ENCODE measurements around the gene KRT6A. TPM values are rescaled to one million over a fixed set of nuclear protein-coding genes. Genes with fewer than 3 reads are reported as not detected.

Gene KRT6A
- polyA plus RNA-seq, 3 donors, result not detected

DNA sequence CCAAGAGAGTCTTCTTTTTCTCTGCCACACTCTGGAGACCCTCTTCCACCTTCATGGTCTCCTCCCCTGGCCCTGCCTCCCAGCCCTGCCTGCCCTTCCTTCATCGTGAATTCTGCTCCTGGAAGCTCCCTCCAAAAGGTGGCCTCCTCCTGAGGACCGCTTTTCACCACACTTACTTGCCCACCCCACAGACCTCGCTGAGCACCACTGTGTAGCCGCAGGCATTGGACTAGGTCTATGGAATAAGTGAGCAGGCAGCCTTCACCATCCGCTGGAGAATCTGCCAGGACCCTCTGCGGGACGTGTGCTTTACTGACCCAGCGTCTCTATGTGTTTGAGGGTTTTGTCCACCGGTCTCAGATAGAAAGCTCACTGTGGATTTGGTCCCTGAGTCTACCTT lies 36.8 kb upstream of the KRT6A start:
- H3K27ac ChIP-seq (ENCODE audit: low read depth in 1 of 2, low read length in 2 of 2), result no peak overlapping the region
- no peaks in the 10 kb centered on the region for H3K36me3 ChIP-seq (replicated peaks in 1 of 2; ENCODE audit: control insufficient read depth in 1 of 2, insufficient read depth in 2 of 2, low read length in 2 of 2)
- H4K20me1 ChIP-seq (ENCODE audit: insufficient read depth, low read length), result no peaks in the 10 kb centered on the region
- H3K4me1 ChIP-seq (ENCODE audit: control insufficient read depth in 1 of 2, insufficient read depth in 2 of 2, low read length in 2 of 2), result peaks cover 10 to 18% of the 10 kb centered on the region in 2 donors
- H3K9ac ChIP-seq (ENCODE audit: insufficient read depth, low read length, poor library complexity, severe bottlenecking), result no peak overlapping the region
- no peak for DNase-seq
- peak overlapping the region in 2 of 7 donors; percentile 14 to 47 for H3K27ac Mint-ChIP-seq
- peaks cover 0 to 6% (median 0%) of the 10 kb centered on the region in 3 donors for H3K27me3 Mint-ChIP-seq (ENCODE audit: low read depth in 3 of 3)
- no peaks in the 10 kb centered on the region for H3K9me3 ChIP-seq (replicated peaks in 1 of 2; ENCODE audit: control insufficient read depth in 1 of 2, insufficient read depth in 1 of 2, low read length in 2 of 2)
- no peak overlapping the region for H3K4me3 ChIP-seq (replicated peaks in 1 of 3; ENCODE audit: low read depth in 2 of 3, low read length in 3 of 3)
- WGBS (ENCODE audit: insufficient coverage), result 100% methylated on average over 1 of the region's 9 CpGs
- TF ChIP-seq, protein P1, sequence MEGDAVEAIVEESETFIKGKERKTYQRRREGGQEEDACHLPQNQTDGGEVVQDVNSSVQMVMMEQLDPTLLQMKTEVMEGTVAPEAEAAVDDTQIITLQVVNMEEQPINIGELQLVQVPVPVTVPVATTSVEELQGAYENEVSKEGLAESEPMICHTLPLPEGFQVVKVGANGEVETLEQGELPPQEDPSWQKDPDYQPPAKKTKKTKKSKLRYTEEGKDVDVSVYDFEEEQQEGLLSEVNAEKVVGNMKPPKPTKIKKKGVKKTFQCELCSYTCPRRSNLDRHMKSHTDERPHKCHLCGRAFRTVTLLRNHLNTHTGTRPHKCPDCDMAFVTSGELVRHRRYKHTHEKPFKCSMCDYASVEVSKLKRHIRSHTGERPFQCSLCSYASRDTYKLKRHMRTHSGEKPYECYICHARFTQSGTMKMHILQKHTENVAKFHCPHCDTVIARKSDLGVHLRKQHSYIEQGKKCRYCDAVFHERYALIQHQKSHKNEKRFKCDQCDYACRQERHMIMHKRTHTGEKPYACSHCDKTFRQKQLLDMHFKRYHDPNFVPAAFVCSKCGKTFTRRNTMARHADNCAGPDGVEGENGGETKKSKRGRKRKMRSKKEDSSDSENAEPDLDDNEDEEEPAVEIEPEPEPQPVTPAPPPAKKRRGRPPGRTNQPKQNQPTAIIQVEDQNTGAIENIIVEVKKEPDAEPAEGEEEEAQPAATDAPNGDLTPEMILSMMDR (IDR thresholded peaks at IDR 0.05), result no peak
- intact Hi-C loops (cut with micrococcal nuclease), result no loop called here
- no peak overlapping the region for H3K4me3 Mint-ChIP-seq
- H3K9me3 Mint-ChIP-seq, result peaks cover 0 to 1% (median 0%) of the 10 kb centered on the region in 7 donors
- no peak overlapping the region for H2AFZ ChIP-seq (ENCODE audit: insufficient read depth, low read depth, low read length, poor library complexity, severe bottlenecking)
- H3K27me3 ChIP-seq (ENCODE audit: control insufficient read depth in 2 of 2, insufficient read depth in 2 of 2, low read length in 2 of 2), result no peaks in the 10 kb centered on the region
- no peaks in the 10 kb centered on the region for H3K79me2 ChIP-seq (ENCODE audit: insufficient read depth, low read length)
- H3K4me1 Mint-ChIP-seq, result peaks cover 14% of the 10 kb centered on the region
- H3K4me2 ChIP-seq (replicated peaks; ENCODE audit: extremely low read depth, low read length, poor library complexity, severe bottlenecking), result no peak overlapping the region
- no peaks in the 10 kb centered on the region for H3K36me3 Mint-ChIP-seq

- Histone ChIP-seq H3K36me3 (replicated peaks in 1 of 2; ENCODE audit: control insufficient read depth in 1 of 2, insufficient read depth in 2 of 2, low read length in 2 of 2) (no peaks in the 10 kb centered on the region), H3K27me3 (ENCODE audit: control insufficient read depth in 2 of 2, insufficient read depth in 2 of 2, low read length in 2 of 2) (no peaks in the 10 kb centered on the region), H2AFZ (ENCODE audit: insufficient read depth, low read depth, low read length, poor library complexity, severe bottlenecking) (no peak overlapping the region), H3K79me2 (ENCODE audit: insufficient read depth, low read length) (no peaks in the 10 kb centered on the region), H3K4me2 (replicated peaks; ENCODE audit: extremely low read depth, low read length, poor library complexity, severe bottlenecking) (no peak overlapping the region), H3K27ac (ENCODE audit: low read depth in 1 of 2, low read length in 2 of 2) (no peak overlapping the region), H3K4me3 (replicated peaks in 1 of 3; ENCODE audit: low read depth in 2 of 3, low read length in 3 of 3) (no peak overlapping the region), H3K9me3 (replicated peaks in 1 of 2; ENCODE audit: control insufficient read depth in 1 of 2, insufficient read depth in 1 of 2, low read length in 2 of 2) (no peaks in the 10 kb centered on the region), H3K9ac (ENCODE audit: insufficient read depth, low read length, poor library complexity, severe bottlenecking) (no peak overlapping the region), H4K20me1 (ENCODE audit: insufficient read depth, low read length) (no peaks in the 10 kb centered on the region), H3K4me1 (ENCODE audit: control insufficient read depth in 1 of 2, insufficient read depth in 2 of 2, low read length in 2 of 2) (peaks cover 10 to 18% of the 10 kb centered on the region in 2 donors)
- no peak for DNase-seq
- Mint-ChIP-seq H3K4me1 (peaks cover 14% of the 10 kb centered on the region), H3K27me3 (ENCODE audit: low read depth in 3 of 3) (peaks cover 0 to 6% (median 0%) of the 10 kb centered on the region in 3 donors), H3K9me3 (peaks cover 0 to 1% (median 0%) of the 10 kb centered on the region in 7 donors), H3K4me3 (no peak overlapping the region), H3K27ac (peak overlapping the region in 1 of 7 donors; percentile 47), H3K36me3 (no peaks in the 10 kb centered on the region)
- 100% methylated on average over 1 of the region's 2 CpGs for WGBS (ENCODE audit: insufficient coverage)
- TF ChIP-seq, protein P1 (IDR thresholded peaks at IDR 0.05), result no peak
- intact Hi-C loops (cut with micrococcal nuclease), result no loop called here
Measured at GRCh38 chr12:52529417-52529816, 36.4 kb upstream of the KRT6A start.
